GM23338 (cell line): Measurements from ENCODE around the gene ANKFN1. TPM values are rescaled to one million over a fixed set of nuclear protein-coding genes. Genes with fewer than 3 reads are reported as not detected.

Experiments
- ATAC-seq: fragments of 200-7000 bp; cut with Tn5 transposase; 3 replicates; pipeline ENCODE4 v1.9.1; 2020
- DNase-seq: peaks from one replicate; pipeline ENCODE4 v3.0.0-alpha.2; 2015; ENCODE audit warnings: low spot score
- H2AFZ ChIP-seq: fragments of 200-600 bp; sonication (generic); 2 replicates; pipeline ENCODE4 v1.8.0; 2016; ENCODE audit warnings: antibody characterized with exemption, mild to moderate bottlenecking, moderate library complexity
- H3F3A ChIP-seq: fragments of 200-600 bp; sonication (generic); replicated peaks from 2 replicates; pipeline ENCODE4 v1.8.0; 2017; ENCODE audit warnings: antibody characterized with exemption, mixed run types, low read depth
- H3K27ac ChIP-seq: fragments of 200-600 bp; sonication (generic); 2 replicates; pipeline ENCODE4 v1.6.1; 2016; ENCODE audit warnings: low read depth
- H3K27me3 ChIP-seq: fragments of 200-600 bp; sonication (generic); 2 replicates; pipeline ENCODE4 v1.8.0; 2016; ENCODE audit warnings: mild to moderate bottlenecking, mixed run types, moderate library complexity; ENCODE audit not compliant: insufficient read depth
- H3K36me3 ChIP-seq: fragments of 200-600 bp; sonication (generic); 2 replicates; pipeline ENCODE4 v1.8.0; 2016; ENCODE audit warnings: mild to moderate bottlenecking; ENCODE audit not compliant: insufficient read depth
- H3K4me1 ChIP-seq: fragments of 200-600 bp; sonication (generic); 2 replicates; pipeline ENCODE4 v1.8.0; 2016; ENCODE audit warnings: mild to moderate bottlenecking, moderate library complexity; ENCODE audit not compliant: insufficient read depth
- H3K4me2 ChIP-seq: fragments of 200-600 bp; sonication (generic); 2 replicates; pipeline ENCODE4 v1.7.1; 2017; ENCODE audit warnings: mixed run types
- H3K4me3 ChIP-seq: fragments of 200-600 bp; sonication (generic); 2 replicates; pipeline ENCODE4 v1.6.1; 2016; ENCODE audit warnings: mixed run types
- H3K79me2 ChIP-seq: fragments of 200-600 bp; sonication (generic); replicated peaks from 2 replicates; pipeline ENCODE4 v1.8.0; 2017; ENCODE audit warnings: mild to moderate bottlenecking; ENCODE audit not compliant: insufficient read depth
- H3K9me2 ChIP-seq: fragments of 200-600 bp; sonication (generic); 2 replicates; pipeline ENCODE4 v1.8.0; 2017; ENCODE audit not compliant: insufficient read depth
- H4K20me1 ChIP-seq: fragments of 200-600 bp; sonication (generic); replicated peaks from 2 replicates; pipeline ENCODE4 v1.8.0; 2017; ENCODE audit warnings: mild to moderate bottlenecking; ENCODE audit not compliant: insufficient read depth
- H3K27ac Mint-ChIP-seq: 2 replicates; pipeline ENCODE4 v1.8.0; 2020; ENCODE audit warnings: inconsistent platforms, mild to moderate bottlenecking, moderate library complexity, mixed read lengths
- H3K27me3 Mint-ChIP-seq: 3 replicates; pipeline ENCODE4 v1.8.0; 2022; ENCODE audit warnings: low read depth, mild to moderate bottlenecking, moderate library complexity, mixed read lengths, inconsistent platforms; ENCODE audit not compliant: insufficient read depth, poor library complexity
- H3K36me3 Mint-ChIP-seq: 3 replicates; pipeline ENCODE4 v1.8.0; 2021; ENCODE audit warnings: low read depth, mild to moderate bottlenecking, inconsistent platforms, moderate library complexity, mixed read lengths
- H3K4me1 Mint-ChIP-seq: 3 replicates; pipeline ENCODE4 v1.8.0; 2020; ENCODE audit warnings: mild to moderate bottlenecking, inconsistent platforms, mixed read lengths
- H3K4me3 Mint-ChIP-seq: 3 replicates; pipeline ENCODE4 v1.8.0; 2021; ENCODE audit warnings: moderate library complexity, mild to moderate bottlenecking, inconsistent platforms, mixed read lengths
- H3K9me3 Mint-ChIP-seq: 3 replicates; pipeline ENCODE4 v1.8.0; 2020; ENCODE audit warnings: moderate library complexity, mild to moderate bottlenecking, inconsistent platforms, mixed read lengths
- CREB1 ChIP-seq: fragments of 250-450 bp; sonication (Bioruptor Pico); IDR thresholded peaks from 2 replicates; pipeline ENCODE4 v1.5.0; 2020; ENCODE audit warnings: low read depth, mild to moderate bottlenecking, moderate library complexity
- EZH2 ChIP-seq: fragments of 200-600 bp; sonication (generic); IDR thresholded peaks from one replicate; pipeline ENCODE4 v1.8.0; 2017; ENCODE audit warnings: antibody characterized with exemption, mild to moderate bottlenecking, low read depth; ENCODE audit not compliant: unreplicated experiment
- EZH2phosphoT487 ChIP-seq: fragments of 200-600 bp; sonication (generic); IDR thresholded peaks from one replicate; pipeline ENCODE4 v1.8.1; 2018; ENCODE audit warnings: antibody characterized with exemption; ENCODE audit not compliant: unreplicated experiment
- JUNB ChIP-seq: IDR thresholded peaks from one replicate; pipeline ENCODE4 v1.6.1; 2016; ENCODE audit warnings: antibody characterized with exemption; ENCODE audit not compliant: unreplicated experiment
- NANOG ChIP-seq: IDR thresholded peaks from 2 replicates; pipeline ENCODE4 v1.6.1; 2016; ENCODE audit warnings: antibody characterized with exemption, borderline replicate concordance
- POLR2AphosphoS5 ChIP-seq: IDR thresholded peaks from 2 replicates; pipeline ENCODE4 v1.6.1; 2016; ENCODE audit warnings: antibody characterized with exemption, low read depth
- REST ChIP-seq: IDR thresholded peaks from one replicate; pipeline ENCODE4 v1.6.1; 2018; ENCODE audit warnings: antibody characterized with exemption; ENCODE audit not compliant: unreplicated experiment
- STAT1 ChIP-seq: IDR thresholded peaks from one replicate; pipeline ENCODE4 v1.6.1; 2016; ENCODE audit warnings: antibody characterized with exemption; ENCODE audit not compliant: unreplicated experiment
- ZNF114 ChIP-seq: fragments of 250-450 bp; sonication (Bioruptor Pico); IDR thresholded peaks from 2 replicates; pipeline ENCODE4 v1.5.0; 2020; ENCODE audit warnings: mild to moderate bottlenecking, moderate library complexity
- ZNF331 ChIP-seq: fragments of 250-450 bp; sonication (Bioruptor Pico); IDR thresholded peaks from 2 replicates; pipeline ENCODE4 v1.5.0; 2020; ENCODE audit warnings: low read depth, mild to moderate bottlenecking, moderate library complexity
- polyA plus RNA-seq: library from polyadenylated mRNA; unstranded; fragments of >200 nt; fragmentation: Nextera tagmentation; extraction: Ambion mirVana; gene quantifications from 2 replicates; pipeline ENCODE4 v1.2.1, GENCODE V29; 2016
- total RNA-seq: library from RNA; depleted of rRNA; stranded (reverse); fragments of >200 nt; shearing (Covaris generic); gene quantifications from 2 replicates; pipeline ENCODE4 v1.2.3, GENCODE V29; 2014
- TF ChIP-seq, protein P1 (sequence below): IDR thresholded peaks from 2 replicates; pipeline ENCODE4 v1.6.1; 2016; ENCODE audit warnings: antibody characterized with exemption
- TF ChIP-seq, protein P2 (sequence below), 2 experiments: fragments of 200-600 bp in 1 of 2; sonication (generic) in 1 of 2; conservative IDR thresholded peaks; 2 replicates each; pipeline versions ENCODE4 v1.5.1 to v1.6.1; 2016 to 2017; ENCODE audit warnings: antibody characterized with exemption in 2 of 2, low read depth in 2 of 2, mild to moderate bottlenecking in 2 of 2, moderate library complexity in 1 of 2
- TF ChIP-seq, protein P3 (sequence below): fragments of 250-450 bp; sonication (Bioruptor Pico); IDR thresholded peaks from 2 replicates; pipeline ENCODE4 v1.5.0; 2020; ENCODE audit warnings: mild to moderate bottlenecking, moderate library complexity

Gene ANKFN1
- total and polyA plus RNA-seq, 2 experiments from 2014 or later, result not detected

GRCh38 chr17:56206351-56206750, 53.1 kb downstream of the ANKFN1 start:
- H4K20me1 ChIP-seq, result no peaks in the 10 kb centered on the region
- H3K36me3 Mint-ChIP-seq, result peaks cover 3% of the 10 kb centered on the region; the same call in 1 of the 3 replicates
- H3K27ac Mint-ChIP-seq, result no peak overlapping the region
- H3K4me3 Mint-ChIP-seq, result no peak overlapping the region
- H3K27ac ChIP-seq, result no peak overlapping the region
- H3K4me2 ChIP-seq, result no peak overlapping the region
- H3K79me2 ChIP-seq, result no peaks in the 10 kb centered on the region
- H2AFZ ChIP-seq, result no peak overlapping the region
- no peaks in the 10 kb centered on the region; the same call in 2 of the 3 replicates for H3K4me1 Mint-ChIP-seq
- DNase-seq (no peak), ATAC-seq (no peak)
- peaks cover 11% of the 10 kb centered on the region for H3K9me3 Mint-ChIP-seq
- H3K27me3 ChIP-seq, result no peaks in the 10 kb centered on the region
- peaks cover 9% of the 10 kb centered on the region; the same call in 1 of the 2 replicates for H3K9me2 ChIP-seq
- no peaks in the 10 kb centered on the region for H3K36me3 ChIP-seq
- no peak overlapping the region for H3K4me3 ChIP-seq
- no peaks in the 10 kb centered on the region for H3K4me1 ChIP-seq
- TF ChIP-seq CREB1 (CRISPR knock-in tag) (no peak), STAT1 (no peak), EZH2 (no peak), ZNF114 (CRISPR knock-in tag) (no peak), EZH2phosphoT487 (no peak), ZNF331 (no peak), JUNB (no peak), POLR2AphosphoS5 (no peak), REST (no peak), NANOG (no peak)
- TF ChIP-seq, protein P1, sequence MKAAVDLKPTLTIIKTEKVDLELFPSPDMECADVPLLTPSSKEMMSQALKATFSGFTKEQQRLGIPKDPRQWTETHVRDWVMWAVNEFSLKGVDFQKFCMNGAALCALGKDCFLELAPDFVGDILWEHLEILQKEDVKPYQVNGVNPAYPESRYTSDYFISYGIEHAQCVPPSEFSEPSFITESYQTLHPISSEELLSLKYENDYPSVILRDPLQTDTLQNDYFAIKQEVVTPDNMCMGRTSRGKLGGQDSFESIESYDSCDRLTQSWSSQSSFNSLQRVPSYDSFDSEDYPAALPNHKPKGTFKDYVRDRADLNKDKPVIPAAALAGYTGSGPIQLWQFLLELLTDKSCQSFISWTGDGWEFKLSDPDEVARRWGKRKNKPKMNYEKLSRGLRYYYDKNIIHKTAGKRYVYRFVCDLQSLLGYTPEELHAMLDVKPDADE, result no peak
- TF ChIP-seq, protein P2, sequence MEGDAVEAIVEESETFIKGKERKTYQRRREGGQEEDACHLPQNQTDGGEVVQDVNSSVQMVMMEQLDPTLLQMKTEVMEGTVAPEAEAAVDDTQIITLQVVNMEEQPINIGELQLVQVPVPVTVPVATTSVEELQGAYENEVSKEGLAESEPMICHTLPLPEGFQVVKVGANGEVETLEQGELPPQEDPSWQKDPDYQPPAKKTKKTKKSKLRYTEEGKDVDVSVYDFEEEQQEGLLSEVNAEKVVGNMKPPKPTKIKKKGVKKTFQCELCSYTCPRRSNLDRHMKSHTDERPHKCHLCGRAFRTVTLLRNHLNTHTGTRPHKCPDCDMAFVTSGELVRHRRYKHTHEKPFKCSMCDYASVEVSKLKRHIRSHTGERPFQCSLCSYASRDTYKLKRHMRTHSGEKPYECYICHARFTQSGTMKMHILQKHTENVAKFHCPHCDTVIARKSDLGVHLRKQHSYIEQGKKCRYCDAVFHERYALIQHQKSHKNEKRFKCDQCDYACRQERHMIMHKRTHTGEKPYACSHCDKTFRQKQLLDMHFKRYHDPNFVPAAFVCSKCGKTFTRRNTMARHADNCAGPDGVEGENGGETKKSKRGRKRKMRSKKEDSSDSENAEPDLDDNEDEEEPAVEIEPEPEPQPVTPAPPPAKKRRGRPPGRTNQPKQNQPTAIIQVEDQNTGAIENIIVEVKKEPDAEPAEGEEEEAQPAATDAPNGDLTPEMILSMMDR (conservative IDR thresholded peaks at IDR 0.05; ENCODE audit: low read depth in 2 of 2), result no peak
- TF ChIP-seq, protein P3, sequence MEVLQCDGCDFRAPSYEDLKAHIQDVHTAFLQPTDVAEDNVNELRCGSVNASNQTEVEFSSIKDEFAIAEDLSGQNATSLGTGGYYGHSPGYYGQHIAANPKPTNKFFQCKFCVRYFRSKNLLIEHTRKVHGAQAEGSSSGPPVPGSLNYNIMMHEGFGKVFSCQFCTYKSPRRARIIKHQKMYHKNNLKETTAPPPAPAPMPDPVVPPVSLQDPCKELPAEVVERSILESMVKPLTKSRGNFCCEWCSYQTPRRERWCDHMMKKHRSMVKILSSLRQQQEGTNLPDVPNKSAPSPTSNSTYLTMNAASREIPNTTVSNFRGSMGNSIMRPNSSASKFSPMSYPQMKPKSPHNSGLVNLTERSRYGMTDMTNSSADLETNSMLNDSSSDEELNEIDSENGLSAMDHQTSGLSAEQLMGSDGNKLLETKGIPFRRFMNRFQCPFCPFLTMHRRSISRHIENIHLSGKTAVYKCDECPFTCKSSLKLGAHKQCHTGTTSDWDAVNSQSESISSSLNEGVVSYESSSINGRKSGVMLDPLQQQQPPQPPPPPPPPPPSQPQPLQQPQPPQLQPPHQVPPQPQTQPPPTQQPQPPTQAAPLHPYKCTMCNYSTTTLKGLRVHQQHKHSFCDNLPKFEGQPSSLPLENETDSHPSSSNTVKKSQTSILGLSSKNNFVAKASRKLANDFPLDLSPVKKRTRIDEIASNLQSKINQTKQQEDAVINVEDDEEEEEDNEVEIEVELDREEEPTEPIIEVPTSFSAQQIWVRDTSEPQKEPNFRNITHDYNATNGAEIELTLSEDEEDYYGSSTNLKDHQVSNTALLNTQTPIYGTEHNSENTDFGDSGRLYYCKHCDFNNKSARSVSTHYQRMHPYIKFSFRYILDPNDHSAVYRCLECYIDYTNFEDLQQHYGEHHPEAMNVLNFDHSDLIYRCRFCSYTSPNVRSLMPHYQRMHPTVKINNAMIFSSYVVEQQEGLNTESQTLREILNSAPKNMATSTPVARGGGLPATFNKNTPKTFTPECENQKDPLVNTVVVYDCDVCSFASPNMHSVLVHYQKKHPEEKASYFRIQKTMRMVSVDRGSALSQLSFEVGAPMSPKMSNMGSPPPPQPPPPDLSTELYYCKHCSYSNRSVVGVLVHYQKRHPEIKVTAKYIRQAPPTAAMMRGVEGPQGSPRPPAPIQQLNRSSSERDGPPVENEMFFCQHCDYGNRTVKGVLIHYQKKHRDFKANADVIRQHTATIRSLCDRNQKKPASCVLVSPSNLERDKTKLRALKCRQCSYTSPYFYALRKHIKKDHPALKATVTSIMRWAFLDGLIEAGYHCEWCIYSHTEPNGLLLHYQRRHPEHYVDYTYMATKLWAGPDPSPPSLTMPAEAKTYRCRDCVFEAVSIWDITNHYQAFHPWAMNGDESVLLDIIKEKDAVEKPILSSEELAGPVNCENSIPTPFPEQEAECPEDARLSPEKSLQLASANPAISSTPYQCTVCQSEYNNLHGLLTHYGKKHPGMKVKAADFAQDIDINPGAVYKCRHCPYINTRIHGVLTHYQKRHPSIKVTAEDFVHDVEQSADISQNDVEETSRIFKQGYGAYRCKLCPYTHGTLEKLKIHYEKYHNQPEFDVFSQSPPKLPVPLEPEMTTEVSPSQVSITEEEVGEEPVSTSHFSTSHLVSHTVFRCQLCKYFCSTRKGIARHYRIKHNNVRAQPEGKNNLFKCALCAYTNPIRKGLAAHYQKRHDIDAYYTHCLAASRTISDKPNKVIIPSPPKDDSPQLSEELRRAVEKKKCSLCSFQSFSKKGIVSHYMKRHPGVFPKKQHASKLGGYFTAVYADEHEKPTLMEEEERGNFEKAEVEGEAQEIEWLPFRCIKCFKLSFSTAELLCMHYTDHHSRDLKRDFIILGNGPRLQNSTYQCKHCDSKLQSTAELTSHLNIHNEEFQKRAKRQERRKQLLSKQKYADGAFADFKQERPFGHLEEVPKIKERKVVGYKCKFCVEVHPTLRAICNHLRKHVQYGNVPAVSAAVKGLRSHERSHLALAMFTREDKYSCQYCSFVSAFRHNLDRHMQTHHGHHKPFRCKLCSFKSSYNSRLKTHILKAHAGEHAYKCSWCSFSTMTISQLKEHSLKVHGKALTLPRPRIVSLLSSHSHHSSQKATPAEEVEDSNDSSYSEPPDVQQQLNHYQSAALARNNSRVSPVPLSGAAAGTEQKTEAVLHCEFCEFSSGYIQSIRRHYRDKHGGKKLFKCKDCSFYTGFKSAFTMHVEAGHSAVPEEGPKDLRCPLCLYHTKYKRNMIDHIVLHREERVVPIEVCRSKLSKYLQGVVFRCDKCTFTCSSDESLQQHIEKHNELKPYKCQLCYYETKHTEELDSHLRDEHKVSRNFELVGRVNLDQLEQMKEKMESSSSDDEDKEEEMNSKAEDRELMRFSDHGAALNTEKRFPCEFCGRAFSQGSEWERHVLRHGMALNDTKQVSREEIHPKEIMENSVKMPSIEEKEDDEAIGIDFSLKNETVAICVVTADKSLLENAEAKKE, result no peak
- H3F3A ChIP-seq, result no peaks in the 10 kb centered on the region
- no peaks in the 10 kb centered on the region for H3K27me3 Mint-ChIP-seq
